Fibroblast of lung (primary cell): Measurements from ENCODE around the gene STK32B. TPM values are rescaled to one million over a fixed set of nuclear protein-coding genes. Genes with fewer than 3 reads are reported as not detected.

ENCODE experiments used
- DNase-seq, 2 donors: peaks; one replicate each; pipeline versions ENCODE4 v3.0.0 to v3.0.0-alpha.2; 2010; ENCODE audit warnings: low read depth in 2 of 2
- H2AFZ ChIP-seq: 2 replicates; pipeline ENCODE4 v1.5.1; 2012; ENCODE audit warnings: low read length, control low read depth, inconsistent platforms
- H3K27ac ChIP-seq: 2 replicates; pipeline ENCODE4 v1.5.1; 2011; ENCODE audit warnings: low read length, control low read depth; ENCODE audit not compliant: insufficient read depth
- H3K27me3 ChIP-seq: 2 replicates; pipeline ENCODE4 v1.5.1; 2011; ENCODE audit warnings: mild to moderate bottlenecking, low read length; ENCODE audit not compliant: control insufficient read depth, insufficient read depth
- H3K36me3 ChIP-seq: 2 replicates; pipeline ENCODE4 v1.5.1; 2011; ENCODE audit warnings: low read length; ENCODE audit not compliant: control insufficient read depth, insufficient read depth
- H3K4me1 ChIP-seq: 2 replicates; pipeline ENCODE4 v1.5.1; 2011; ENCODE audit warnings: low read length; ENCODE audit not compliant: control insufficient read depth, insufficient read depth; ENCODE audit errors: extremely low read depth
- H3K4me2 ChIP-seq: 2 replicates; pipeline ENCODE4 v1.5.1; 2011; ENCODE audit warnings: low read length, control low read depth; ENCODE audit not compliant: insufficient read depth; ENCODE audit errors: extremely low read depth
- H3K4me3 ChIP-seq, 4 experiments: fragments of 200-600 bp in 1 of 4; sonication (generic) in 1 of 4; replicated peaks in 1 of 4; 2 replicates each; pipeline ENCODE4 v1.5.1; 2011 to 2016; ENCODE audit warnings: low read length in 4 of 4, low read depth in 3 of 4, mild to moderate bottlenecking in 3 of 4, control low read depth in 2 of 4, inconsistent platforms in 1 of 4, mixed read lengths in 1 of 4; ENCODE audit not compliant: insufficient read depth in 1 of 4; ENCODE audit errors: control extremely low read depth in 1 of 4
- H3K79me2 ChIP-seq: 2 replicates; pipeline ENCODE4 v1.5.1; 2012; ENCODE audit warnings: mild to moderate bottlenecking, low read length, inconsistent platforms; ENCODE audit not compliant: control insufficient read depth, insufficient read depth
- H3K9ac ChIP-seq: 2 replicates; pipeline ENCODE4 v1.5.1; 2011; ENCODE audit warnings: mild to moderate bottlenecking, low read length, control low read depth; ENCODE audit not compliant: insufficient read depth
- H3K9me3 ChIP-seq: 2 replicates; pipeline ENCODE4 v1.5.1; 2012; ENCODE audit warnings: low read depth, low read length; ENCODE audit not compliant: control insufficient read depth, insufficient read depth
- H4K20me1 ChIP-seq: 2 replicates; pipeline ENCODE4 v1.5.1; 2011; ENCODE audit warnings: low read length; ENCODE audit not compliant: control insufficient read depth, insufficient read depth; ENCODE audit errors: extremely low read depth
- EZH2 ChIP-seq: IDR thresholded peaks from 2 replicates; pipeline ENCODE4 v1.5.1; 2012; ENCODE audit warnings: low read length, control low read depth, mild to moderate bottlenecking; ENCODE audit errors: missing control alignments
- polyA plus RNA-seq, 2 donors: library from polyadenylated mRNA; depleted of rRNA in 1 of 2; stranded (reverse) in 1 of 2; unstranded in 1 of 2; fragments of >200 nt; gene quantifications; 2 replicates each; pipeline ENCODE4 v1.2.1, GENCODE V29; 2011 to 2012; ENCODE audit warnings: missing spikeins in 1 of 2
- total RNA-seq: library from RNA; depleted of rRNA; stranded (reverse); fragments of >200 nt; gene quantifications from 2 replicates; pipeline ENCODE4 v1.2.1, GENCODE V29; 2014
- TF ChIP-seq, protein P1 (sequence below), 2 donors: IDR thresholded peaks in 1 of 2; conservative IDR thresholded peaks in 1 of 2; 1 replicate in 1 of 2; 2 replicates in 1 of 2; pipeline ENCODE4 v1.5.1; 2011 to 2012; ENCODE audit warnings: low read length in 2 of 2, control low read depth in 1 of 2, inconsistent platforms in 1 of 2, low read depth in 1 of 2, mild to moderate bottlenecking in 1 of 2

Gene STK32B
- total and polyA plus RNA-seq, 2 donors (not counting 1 experiment from before 2014, with no cell fraction given) = 0.50 to 1.4 TPM

DNA sequence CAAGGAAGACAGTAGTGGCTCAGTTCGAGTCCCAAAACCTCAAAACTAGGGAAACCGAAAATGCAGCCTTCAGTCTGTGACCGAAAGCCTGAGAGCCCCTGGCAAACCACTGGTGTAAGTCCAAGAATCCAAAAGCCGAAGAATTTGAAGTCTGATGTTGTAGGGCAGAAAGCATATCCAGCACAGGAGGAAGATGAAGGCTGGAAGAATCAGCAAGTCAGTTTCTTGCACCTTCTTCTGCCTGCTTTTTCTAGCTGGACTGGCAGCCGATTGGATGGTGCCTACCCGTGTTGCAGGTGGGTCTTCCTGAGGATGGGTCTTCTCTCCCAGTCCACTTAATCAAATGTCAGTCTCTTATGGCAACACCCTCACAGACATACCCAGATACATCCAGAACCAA, 95.0 kb downstream of the STK32B start:
- DNase-seq = no peak
- Histone ChIP-seq H3K79me2 (no peaks in the 10 kb centered on the region), H3K9ac (no peak overlapping the region), H3K36me3 (no peaks in the 10 kb centered on the region), H3K4me3 (no peak overlapping the region), H4K20me1 (no peaks in the 10 kb centered on the region), H2AFZ (no peak overlapping the region), H3K27ac (no peak overlapping the region), H3K27me3 (no peaks in the 10 kb centered on the region), H3K4me1 (no peaks in the 10 kb centered on the region), H3K4me2 (no peak overlapping the region), H3K9me3 (no peaks in the 10 kb centered on the region)
- TF ChIP-seq, protein P1, sequence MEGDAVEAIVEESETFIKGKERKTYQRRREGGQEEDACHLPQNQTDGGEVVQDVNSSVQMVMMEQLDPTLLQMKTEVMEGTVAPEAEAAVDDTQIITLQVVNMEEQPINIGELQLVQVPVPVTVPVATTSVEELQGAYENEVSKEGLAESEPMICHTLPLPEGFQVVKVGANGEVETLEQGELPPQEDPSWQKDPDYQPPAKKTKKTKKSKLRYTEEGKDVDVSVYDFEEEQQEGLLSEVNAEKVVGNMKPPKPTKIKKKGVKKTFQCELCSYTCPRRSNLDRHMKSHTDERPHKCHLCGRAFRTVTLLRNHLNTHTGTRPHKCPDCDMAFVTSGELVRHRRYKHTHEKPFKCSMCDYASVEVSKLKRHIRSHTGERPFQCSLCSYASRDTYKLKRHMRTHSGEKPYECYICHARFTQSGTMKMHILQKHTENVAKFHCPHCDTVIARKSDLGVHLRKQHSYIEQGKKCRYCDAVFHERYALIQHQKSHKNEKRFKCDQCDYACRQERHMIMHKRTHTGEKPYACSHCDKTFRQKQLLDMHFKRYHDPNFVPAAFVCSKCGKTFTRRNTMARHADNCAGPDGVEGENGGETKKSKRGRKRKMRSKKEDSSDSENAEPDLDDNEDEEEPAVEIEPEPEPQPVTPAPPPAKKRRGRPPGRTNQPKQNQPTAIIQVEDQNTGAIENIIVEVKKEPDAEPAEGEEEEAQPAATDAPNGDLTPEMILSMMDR (conservative IDR thresholded peaks at IDR 0.05 in 1 of 2, IDR thresholded peaks at IDR 0.05 in 1 of 2; ENCODE audit: low read depth in 1 of 2, low read length in 2 of 2) = no peak
- TF ChIP-seq EZH2 = no peak

DNA sequence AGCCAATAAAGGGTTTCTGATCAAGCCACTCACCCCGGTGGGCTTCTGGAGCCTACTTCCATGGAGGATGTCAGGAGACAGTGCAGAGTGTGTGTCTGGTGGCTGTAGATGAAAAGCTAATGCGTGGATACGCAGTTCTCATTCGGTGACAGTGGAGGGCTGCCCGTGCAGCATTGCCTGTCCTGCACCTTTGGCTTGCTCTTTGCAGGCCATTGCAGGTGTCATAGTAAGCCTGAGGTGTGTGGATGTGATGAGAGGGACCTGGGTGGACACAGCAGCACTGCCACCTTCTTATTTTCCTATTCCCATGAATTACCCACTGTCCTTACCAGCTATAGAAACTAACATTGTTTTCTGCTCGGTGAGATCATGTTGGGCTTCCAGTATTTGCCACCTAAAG, 101.2 kb downstream of the STK32B start:
- H3K27me3 ChIP-seq = no peaks in the 10 kb centered on the region
- TF ChIP-seq EZH2 = no peak
- TF ChIP-seq, protein P1 (conservative IDR thresholded peaks at IDR 0.05 in 1 of 2, IDR thresholded peaks at IDR 0.05 in 1 of 2; ENCODE audit: low read depth in 1 of 2, low read length in 2 of 2) = no peak
- no peak overlapping the region for H3K4me3 ChIP-seq
- H4K20me1 ChIP-seq = no peaks in the 10 kb centered on the region
- H3K36me3 ChIP-seq = no peaks in the 10 kb centered on the region
- no peaks in the 10 kb centered on the region for H3K79me2 ChIP-seq
- no peaks in the 10 kb centered on the region for H3K9me3 ChIP-seq
- H3K27ac ChIP-seq = no peak overlapping the region
- H3K4me2 ChIP-seq = no peak overlapping the region
- DNase-seq = no peak
- no peaks in the 10 kb centered on the region for H3K4me1 ChIP-seq
- H2AFZ ChIP-seq = no peak overlapping the region
- no peak overlapping the region for H3K9ac ChIP-seq

DNA sequence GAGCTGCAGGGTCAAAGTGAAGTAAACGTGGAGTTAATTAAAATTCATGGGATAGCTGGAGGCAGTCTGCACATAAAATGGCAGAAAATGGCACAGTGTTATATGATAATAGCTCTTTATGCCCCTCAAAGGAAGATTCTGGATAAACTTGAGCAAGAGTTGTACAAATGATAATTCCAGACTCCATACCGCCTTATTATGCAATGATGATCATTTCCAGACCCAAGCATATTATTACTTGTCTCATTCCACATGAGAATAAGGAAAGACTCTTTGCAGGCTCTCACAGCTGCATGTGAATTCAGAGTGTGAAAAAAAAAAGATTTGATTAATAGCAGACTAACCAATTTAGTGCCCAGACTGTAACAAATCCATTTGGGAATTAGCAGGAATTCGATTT, 105.4 kb downstream of the STK32B start:
- Histone ChIP-seq H3K9ac (no peak overlapping the region), H3K27ac (no peak overlapping the region), H4K20me1 (no peaks in the 10 kb centered on the region), H3K4me2 (no peak overlapping the region), H3K4me3 (no peak overlapping the region), H3K9me3 (no peaks in the 10 kb centered on the region), H3K4me1 (no peaks in the 10 kb centered on the region), H3K79me2 (no peaks in the 10 kb centered on the region), H3K36me3 (no peaks in the 10 kb centered on the region), H2AFZ (no peak overlapping the region), H3K27me3 (no peaks in the 10 kb centered on the region)
- no peak for TF ChIP-seq EZH2
- TF ChIP-seq, protein P1 (conservative IDR thresholded peaks at IDR 0.05 in 1 of 2, IDR thresholded peaks at IDR 0.05 in 1 of 2; ENCODE audit: low read depth in 1 of 2, low read length in 2 of 2) = no peak
- no peak for DNase-seq
